ENCODE data around the gene CPSF4.

CPSF4 gene

GRCh38 chr7:99449326-99449725, 10.6 kb downstream of the CPSF4 start:
- DNase-seq (no peak), ATAC-seq (no peak)

- ATAC-seq, result no peak
- DNase-seq, result no peak
These were observed 13.2 kb downstream of the CPSF4 start for GRCh38 chr7:99451936-99452335.

GRCh38 chr7:99452541-99452940, 13.8 kb downstream of the CPSF4 start:
- DNase-seq, result no peak
- ATAC-seq, result no peak

- no peak for DNase-seq
- ATAC-seq, result no peak
These were observed 14.4 kb downstream of the CPSF4 start for GRCh38 chr7:99453105-99453504.

GRCh38 chr7:99455874-99456273, 17.1 kb downstream of the CPSF4 start:
- no peak for DNase-seq
- ATAC-seq, result no peak

- ATAC-seq (no peak), DNase-seq (no peak)
These were observed 17.5 kb downstream of the CPSF4 start for GRCh38 chr7:99456288-99456687.

GRCh38 chr7:99457050-99457649, 18.4 kb downstream of the CPSF4 start:
- ATAC-seq, result no peak
- no peak for DNase-seq

- DNase-seq (no peak), ATAC-seq (no peak)
These were observed 19.1 kb downstream of the CPSF4 start for GRCh38 chr7:99457650-99458493.

GRCh38 chr7:99459087-99459486, 20.3 kb downstream of the CPSF4 start:
- DNase-seq (no peak), ATAC-seq (peak; percentile 63)

- ATAC-seq (no peak), DNase-seq (no peak)
These were observed 21.9 kb downstream of the CPSF4 start for GRCh38 chr7:99460651-99461050.

GRCh38 chr7:99461221-99461620, 22.5 kb downstream of the CPSF4 start:
- ATAC-seq (no peak), DNase-seq (no peak)

- ATAC-seq (peak; percentile 7), DNase-seq (no peak)
These were observed 26.7 kb downstream of the CPSF4 start for GRCh38 chr7:99465421-99465768.

- no peak for ATAC-seq
- no peak for DNase-seq
These were observed 29.7 kb downstream of the CPSF4 start for GRCh38 chr7:99468336-99468918.

- ATAC-seq (no peak), DNase-seq (no peak)
These were observed 30.8 kb downstream of the CPSF4 start for GRCh38 chr7:99469381-99470065.

- ATAC-seq, result peak; percentile 99
These were observed 34.0 kb downstream of the CPSF4 start, which contains the start of gene ZNF789 for GRCh38 chr7:99472561-99473314. Gene ZNF789, plus strand, starts transcription at chr7:99472890. Its CDS starts 3,567 bp downstream, at chr7:99476457.

GRCh38 chr7:99473315-99473596, 34.5 kb downstream of the CPSF4 start:
- DNase-seq (no peak), ATAC-seq (no peak)

More at GRCh38 chr7:99472561-99473314, 34.0 kb downstream of the CPSF4 start, which contains the start of gene ZNF789:
- peak; percentile 97 for DNase-seq

GRCh38 chr7:99476107-99476506, 37.4 kb downstream of the CPSF4 start:
- no peak for DNase-seq
- no peak for ATAC-seq

GRCh38 chr7:99478464-99479440, 40.0 kb downstream of the CPSF4 start:
- DNase-seq (no peak), ATAC-seq (no peak)

- ATAC-seq, result no peak
- no peak for DNase-seq
These were observed 46.4 kb downstream of the CPSF4 start for GRCh38 chr7:99485094-99485493.

- ATAC-seq, result no peak
- no peak for DNase-seq
These were observed 50.5 kb downstream of the CPSF4 start for GRCh38 chr7:99489235-99489634.

GRCh38 chr7:99490878-99491277, 52.1 kb downstream of the CPSF4 start:
- ATAC-seq (no peak), DNase-seq (no peak)
